Mucosa of rectum (tissue), 2 donors: ENCODE results near the gene EXOC3L2.
"Not testable (repeated sequence)": the region's sequence is repeated elsewhere in the genome, so short reads cannot be mapped to it uniquely, and the experiment has no call there.

ENCODE experiments used
- H3K27ac ChIP-seq, 2 donors: one replicate each; pipeline ENCODE4 v1.7.0; 2013; ENCODE audit warnings: inconsistent platforms in 2 of 2, low read depth in 2 of 2, low read length in 2 of 2
- H3K27me3 ChIP-seq, 2 donors: one replicate each; pipeline ENCODE4 v1.7.0; 2013; ENCODE audit warnings: low read length in 2 of 2; ENCODE audit not compliant: control insufficient read depth in 2 of 2, insufficient read depth in 2 of 2
- H3K36me3 ChIP-seq, 2 donors: one replicate each; pipeline ENCODE4 v1.7.0; 2013; ENCODE audit warnings: low read length in 2 of 2; ENCODE audit not compliant: control insufficient read depth in 2 of 2, insufficient read depth in 2 of 2
- H3K4me1 ChIP-seq, 2 donors: one replicate each; pipeline ENCODE4 v1.7.0; 2013; ENCODE audit warnings: low read length in 2 of 2, mild to moderate bottlenecking in 1 of 2; ENCODE audit not compliant: control insufficient read depth in 2 of 2, insufficient read depth in 2 of 2
- H3K4me3 ChIP-seq, 2 donors: one replicate each; pipeline ENCODE4 v1.7.0; 2013; ENCODE audit warnings: low read length in 2 of 2
- H3K9ac ChIP-seq, 2 donors: one replicate each; pipeline ENCODE4 v1.7.0; 2013; ENCODE audit warnings: low read length in 2 of 2, low read depth in 1 of 2, mild to moderate bottlenecking in 1 of 2
- H3K9me3 ChIP-seq, 2 donors: one replicate each; pipeline ENCODE4 v1.7.0; 2013; ENCODE audit warnings: low read length in 2 of 2; ENCODE audit not compliant: control insufficient read depth in 2 of 2
- donor health status: healthy.
- donor health status: Normal muscosa, but diverticular disease.

The EXOC3L2 gene

GRCh38 chr19:45275370-45275971 is 30.3 kb upstream of the EXOC3L2 start:
- H3K27ac ChIP-seq, result no peak overlapping the region
- no peak overlapping the region for H3K9ac ChIP-seq
- H3K4me3 ChIP-seq, result no peak overlapping the region
- H3K4me1 ChIP-seq, result no peaks in the 10 kb centered on the region
- H3K27me3 ChIP-seq, result no peaks in the 10 kb centered on the region
- H3K9me3 ChIP-seq, result no peaks in the 10 kb centered on the region
- peaks cover 13 to 16% of the 10 kb centered on the region in 2 donors for H3K36me3 ChIP-seq

- Histone ChIP-seq H3K4me1 (no peaks in the 10 kb centered on the region), H3K4me3 (no peak overlapping the region), H3K36me3 (peaks cover 10 to 11% of the 10 kb centered on the region in 2 donors), H3K27me3 (no peaks in the 10 kb centered on the region), H3K9me3 (no peaks in the 10 kb centered on the region), H3K27ac (no peak overlapping the region), H3K9ac (no peak overlapping the region)
Observed at GRCh38 chr19:45273521-45273855, 28.3 kb upstream of the EXOC3L2 start.

DNA sequence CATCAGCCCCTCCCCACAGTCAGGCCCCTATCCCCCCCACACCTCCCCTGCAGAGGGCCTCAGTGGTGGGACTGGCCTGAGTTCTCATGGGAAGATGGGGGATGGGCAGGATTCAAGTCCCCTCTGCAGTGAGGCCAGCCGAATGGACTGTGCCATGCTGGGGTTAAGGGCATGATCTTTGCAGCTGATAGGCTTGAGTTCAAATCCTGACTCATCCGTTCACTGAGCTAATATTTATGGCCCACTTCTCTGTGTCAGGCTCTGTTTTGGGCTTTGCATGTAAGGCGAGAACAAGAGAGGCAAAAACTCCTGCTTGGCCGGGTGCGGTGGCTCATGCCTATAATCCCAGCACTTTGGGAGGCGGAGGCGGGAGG is 26.5 kb upstream of the EXOC3L2 start:
- no peaks in the 10 kb centered on the region for H3K27me3 ChIP-seq
- no peak overlapping the region for H3K4me3 ChIP-seq
- H3K9ac ChIP-seq, result no peak overlapping the region
- H3K27ac ChIP-seq, result no peak overlapping the region
- no peaks in the 10 kb centered on the region for H3K9me3 ChIP-seq
- peaks cover 7 to 14% of the 10 kb centered on the region in 2 donors for H3K36me3 ChIP-seq
- H3K4me1 ChIP-seq, result no peaks in the 10 kb centered on the region

- Histone ChIP-seq H3K27ac (no peak overlapping the region), H3K36me3 (peaks cover 7 to 14% of the 10 kb centered on the region in 2 donors), H3K4me1 (no peaks in the 10 kb centered on the region), H3K27me3 (no peaks in the 10 kb centered on the region), H3K4me3 (no peak overlapping the region), H3K9me3 (no peaks in the 10 kb centered on the region), H3K9ac (no peak overlapping the region)
Observed at GRCh38 chr19:45271098-45271734, 26.0 kb upstream of the EXOC3L2 start.

DNA sequence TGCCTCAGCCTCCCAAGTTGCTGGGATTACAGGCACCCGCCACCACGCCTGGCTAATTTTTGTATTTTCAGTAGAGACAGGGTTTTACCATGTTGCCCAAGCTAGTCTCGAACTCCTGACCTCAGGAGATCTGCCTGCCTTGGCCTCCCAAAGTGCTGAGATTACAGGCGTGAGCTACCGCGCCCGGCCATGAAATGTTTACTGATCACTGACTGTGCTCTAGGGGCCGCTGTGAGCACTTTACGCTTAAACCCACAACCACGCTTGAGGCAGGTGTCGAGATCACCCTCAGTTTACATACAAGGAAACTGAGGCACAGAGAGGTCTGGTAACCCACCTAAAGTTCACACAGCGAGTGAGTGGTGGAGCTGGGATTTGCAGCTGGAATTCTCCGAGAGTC is 24.7 kb upstream of the EXOC3L2 start:
- H3K27me3 ChIP-seq, H3K27ac ChIP-seq, H3K9ac ChIP-seq, H3K9me3 ChIP-seq, H3K4me3 ChIP-seq, H3K4me1 ChIP-seq: not testable (repeated sequence)
- peaks cover 7 to 15% of the 10 kb centered on the region in 2 donors for H3K36me3 ChIP-seq

GRCh38 chr19:45267296-45267695 is 22.1 kb upstream of the EXOC3L2 start:
- Histone ChIP-seq H3K36me3 (peaks cover 7 to 10% of the 10 kb centered on the region in 2 donors), H3K9me3 (no peaks in the 10 kb centered on the region), H3K27ac (no peak overlapping the region), H3K9ac (no peak overlapping the region), H3K27me3 (no peaks in the 10 kb centered on the region), H3K4me3 (no peak overlapping the region), H3K4me1 (no peaks in the 10 kb centered on the region)

GRCh38 chr19:45265375-45265774 is 20.2 kb upstream of the EXOC3L2 start:
- Histone ChIP-seq H3K4me3 (no peak overlapping the region), H3K36me3 (peaks cover 0 to 5% of the 10 kb centered on the region in 2 donors), H3K9me3 (no peaks in the 10 kb centered on the region)

GRCh38 chr19:45264781-45265317 is 19.6 kb upstream of the EXOC3L2 start:
- Histone ChIP-seq H3K9me3 (no peaks in the 10 kb centered on the region), H3K36me3 (peaks cover 0 to 5% of the 10 kb centered on the region in 2 donors), H3K9ac (no peak overlapping the region), H3K27ac (no peak overlapping the region), H3K27me3 (no peaks in the 10 kb centered on the region), H3K4me3 (no peak overlapping the region), H3K4me1 (no peaks in the 10 kb centered on the region)

More at GRCh38 chr19:45265375-45265774, 20.2 kb upstream of the EXOC3L2 start:
- no peaks in the 10 kb centered on the region for H3K27me3 ChIP-seq
- H3K27ac ChIP-seq, result no peak overlapping the region
- no peak overlapping the region for H3K9ac ChIP-seq
- H3K4me1 ChIP-seq, result no peaks in the 10 kb centered on the region

GRCh38 chr19:45263013-45263412 is 17.8 kb upstream of the EXOC3L2 start:
- Histone ChIP-seq H3K36me3 (peaks cover 0 to 5% of the 10 kb centered on the region in 2 donors), H3K4me3 (no peak overlapping the region)

DNA sequence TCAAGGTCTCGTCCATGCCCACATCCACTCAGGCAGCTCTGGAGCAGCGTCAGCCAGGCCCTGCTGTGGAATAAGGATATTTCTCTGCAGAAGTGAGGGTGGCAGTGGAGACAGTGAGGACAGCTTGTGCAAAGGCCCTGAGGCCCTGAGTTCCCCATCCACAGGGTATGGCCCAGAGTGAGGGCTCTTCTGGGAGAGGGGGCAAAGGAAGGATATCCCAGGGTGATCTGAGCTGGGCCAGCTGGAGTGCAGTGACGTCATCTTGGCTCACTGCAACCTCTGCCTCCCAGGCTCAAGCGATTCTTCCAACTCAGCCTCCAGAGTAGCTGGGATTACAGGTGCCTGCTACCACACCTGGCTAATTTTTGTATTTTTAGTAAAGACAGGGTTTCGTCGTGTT is 17.4 kb upstream of the EXOC3L2 start:
- H3K36me3 ChIP-seq, result peaks cover 0 to 5% of the 10 kb centered on the region in 2 donors
- H3K4me1 ChIP-seq, result no peaks in the 10 kb centered on the region
- H3K27me3 ChIP-seq, result no peaks in the 10 kb centered on the region
- H3K27ac ChIP-seq, result no peak overlapping the region
- no peak overlapping the region for H3K4me3 ChIP-seq
- H3K9me3 ChIP-seq, result no peaks in the 10 kb centered on the region
- no peak overlapping the region for H3K9ac ChIP-seq

More at GRCh38 chr19:45263013-45263412, 17.8 kb upstream of the EXOC3L2 start:
- Histone ChIP-seq H3K27me3 (no peaks in the 10 kb centered on the region), H3K4me1 (no peaks in the 10 kb centered on the region), H3K27ac (no peak overlapping the region), H3K9ac (no peak overlapping the region), H3K9me3 (no peaks in the 10 kb centered on the region)
